ENCODE results near the gene LAMA3.

Gene LAMA3

GRCh38 chr18:23888881-23889280 lies 199.6 kb downstream of the LAMA3 start:
- no peak overlapping the region for H3K4me2 ChIP-seq
- no peak for TF ChIP-seq CTCF (conservative IDR thresholded peaks at IDR 0.05; ENCODE audit: low read depth, low read length)
- no peaks in the 10 kb centered on the region for H3K27me3 ChIP-seq (ENCODE audit: insufficient read depth, low read depth)
- no peaks in the 10 kb centered on the region for H4K20me1 ChIP-seq (ENCODE audit: insufficient read depth)
- no peak overlapping the region for H3K4me3 ChIP-seq (IDR thresholded peaks at IDR 0.05; ENCODE audit: insufficient read depth, low read depth, low read length)
- H3K27ac ChIP-seq, result no peak overlapping the region
- no peaks in the 10 kb centered on the region for H3K4me1 ChIP-seq (ENCODE audit: low read depth, poor library complexity, severe bottlenecking)
- H3K36me3 ChIP-seq (ENCODE audit: insufficient read depth), result no peaks in the 10 kb centered on the region
- no peak overlapping the region for H3K9ac ChIP-seq
- no peak overlapping the region for H2AFZ ChIP-seq (ENCODE audit: low read depth)
- H3K79me2 ChIP-seq (ENCODE audit: insufficient read depth, low read depth), result no peaks in the 10 kb centered on the region

GRCh38 chr18:23889907-23890306 lies 200.7 kb downstream of the LAMA3 start:
- Histone ChIP-seq H3K9ac (no peak overlapping the region), H3K36me3 (ENCODE audit: insufficient read depth) (no peaks in the 10 kb centered on the region), H2AFZ (ENCODE audit: low read depth) (no peak overlapping the region), H3K4me2 (no peak overlapping the region), H3K4me1 (ENCODE audit: low read depth, poor library complexity, severe bottlenecking) (no peaks in the 10 kb centered on the region), H4K20me1 (ENCODE audit: insufficient read depth) (no peaks in the 10 kb centered on the region), H3K27me3 (ENCODE audit: insufficient read depth, low read depth) (no peaks in the 10 kb centered on the region), H3K79me2 (ENCODE audit: insufficient read depth, low read depth) (no peaks in the 10 kb centered on the region), H3K27ac (no peak overlapping the region), H3K4me3 (IDR thresholded peaks at IDR 0.05; ENCODE audit: insufficient read depth, low read depth, low read length) (no peak overlapping the region)
- no peak for TF ChIP-seq CTCF (conservative IDR thresholded peaks at IDR 0.05; ENCODE audit: low read depth, low read length)

- Histone ChIP-seq H2AFZ (ENCODE audit: low read depth) (no peak overlapping the region), H3K4me3 (IDR thresholded peaks at IDR 0.05; ENCODE audit: insufficient read depth, low read depth, low read length) (no peak overlapping the region), H3K79me2 (ENCODE audit: insufficient read depth, low read depth) (no peaks in the 10 kb centered on the region), H3K4me1 (ENCODE audit: low read depth, poor library complexity, severe bottlenecking) (no peaks in the 10 kb centered on the region), H4K20me1 (ENCODE audit: insufficient read depth) (no peaks in the 10 kb centered on the region), H3K36me3 (ENCODE audit: insufficient read depth) (no peaks in the 10 kb centered on the region), H3K27me3 (ENCODE audit: insufficient read depth, low read depth) (no peaks in the 10 kb centered on the region), H3K4me2 (no peak overlapping the region), H3K9ac (no peak overlapping the region), H3K27ac (no peak overlapping the region)
- TF ChIP-seq CTCF (conservative IDR thresholded peaks at IDR 0.05; ENCODE audit: low read depth, low read length), result no peak
These were observed 201.3 kb downstream of the LAMA3 start for GRCh38 chr18:23890589-23890988.

- Histone ChIP-seq H3K9ac (no peak overlapping the region), H3K4me3 (IDR thresholded peaks at IDR 0.05; ENCODE audit: insufficient read depth, low read depth, low read length) (no peak overlapping the region), H3K27ac (no peak overlapping the region), H4K20me1 (ENCODE audit: insufficient read depth) (no peaks in the 10 kb centered on the region), H3K4me2 (no peak overlapping the region), H2AFZ (ENCODE audit: low read depth) (no peak overlapping the region), H3K79me2 (ENCODE audit: insufficient read depth, low read depth) (no peaks in the 10 kb centered on the region), H3K4me1 (ENCODE audit: low read depth, poor library complexity, severe bottlenecking) (no peaks in the 10 kb centered on the region), H3K27me3 (ENCODE audit: insufficient read depth, low read depth) (no peaks in the 10 kb centered on the region), H3K36me3 (ENCODE audit: insufficient read depth) (no peaks in the 10 kb centered on the region)
- TF ChIP-seq CTCF (conservative IDR thresholded peaks at IDR 0.05; ENCODE audit: low read depth, low read length), result no peak
These were observed 204.4 kb downstream of the LAMA3 start for GRCh38 chr18:23893653-23894052.

All from KMS-11 (cell line).